HepG2 (cell line): ENCODE measurements around the gene DHX34. TPM values are rescaled to one million over a fixed set of nuclear protein-coding genes. Genes with fewer than 3 reads are reported as not detected.
A peak's percentile ranks its signal among the peaks of the same experiment; 100 is the strongest.

Experiments used
- BORCS8-MEF2B ChIP-seq: sonication (generic); formaldehyde crosslinking; IDR thresholded peaks from 2 replicates; pipeline ENCODE4 v1.8.0; 2022; ENCODE audit warnings: mild to moderate bottlenecking, missing genetic modification reagents
- CC2D1A ChIP-seq: sonication (generic); formaldehyde crosslinking; IDR thresholded peaks from 2 replicates; pipeline ENCODE4 v1.8.1; 2023; ENCODE audit warnings: mild to moderate bottlenecking, missing genetic modification reagents
- CENPT ChIP-seq: sonication (generic); formaldehyde crosslinking; IDR thresholded peaks from 2 replicates; pipeline ENCODE4 v1.8.0; 2022; ENCODE audit warnings: low read depth, mild to moderate bottlenecking, moderate library complexity, missing genetic modification reagents
- KLF16 ChIP-seq, 2 experiments: sonication (generic) in 1 of 2; formaldehyde crosslinking in 1 of 2; IDR thresholded peaks; 2 replicates each; pipeline versions ENCODE4 v1.6.1 to v1.8.0; 2016 to 2023; ENCODE audit warnings: missing genetic modification reagents in 2 of 2, missing compliant biosample characterization in 1 of 2
- PRMT3 ChIP-seq: sonication (generic); formaldehyde crosslinking; IDR thresholded peaks from 2 replicates; pipeline ENCODE4 v1.8.1; 2022; ENCODE audit warnings: low read depth, mild to moderate bottlenecking, moderate library complexity, missing genetic modification reagents, borderline replicate concordance
- TEAD2 ChIP-seq: sonication (generic); formaldehyde crosslinking; IDR thresholded peaks from 2 replicates; pipeline ENCODE4 v1.9.0; 2021; ENCODE audit warnings: missing genetic modification reagents
- ZNF33A ChIP-seq: sonication (generic); formaldehyde crosslinking; IDR thresholded peaks from 2 replicates; pipeline ENCODE4 v1.5.1; 2020; ENCODE audit warnings: missing genetic modification reagents, mild to moderate bottlenecking, moderate library complexity, borderline replicate concordance
- ZNF609 ChIP-seq: sonication (generic); formaldehyde crosslinking; IDR thresholded peaks from 2 replicates; pipeline ENCODE4 v1.4.0; 2020; ENCODE audit warnings: mild to moderate bottlenecking, missing genetic modification reagents, borderline replicate concordance
- ZNF775 ChIP-seq: sonication (generic); formaldehyde crosslinking; IDR thresholded peaks from 2 replicates; pipeline ENCODE4 v1.4.0; 2020; ENCODE audit warnings: missing genetic modification reagents, mild to moderate bottlenecking, moderate library complexity, borderline replicate concordance
- polyA plus RNA-seq, 8 experiments: library from polyadenylated mRNA; depleted of rRNA in 3 of 8; stranded (reverse) in 7 of 8; unstranded in 1 of 8; fragments of >200 nt; fragmentation: Illumina TruSeq in 4 of 8; extraction: Trizol in 4 of 8; gene quantifications; 2 replicates each; pipeline versions ENCODE4 v1.2.1 to v1.2.3, GENCODE V29; 2011 to 2016; ENCODE audit warnings: low read depth in 4 of 8, missing spikeins in 1 of 8, mixed read lengths in 1 of 8; ENCODE audit not compliant: insufficient read depth in 1 of 8
- total RNA-seq, 5 experiments: library from RNA; depleted of rRNA; stranded (reverse); fragments of >200 nt; fragmentation: Illumina TruSeq; extraction: Trizol; gene quantifications; 2 replicates each; pipeline ENCODE4 v1.2.3, GENCODE V29; 2016; ENCODE audit warnings: low read depth in 1 of 5
- TF ChIP-seq, protein P1 (sequence below): sonication (generic); formaldehyde crosslinking; conservative IDR thresholded peaks from 2 replicates; pipeline ENCODE4 v1.8.1; 2023; ENCODE audit warnings: missing genetic modification reagents
- TF ChIP-seq, protein P2 (sequence below): fragments of 450-650 bp; IDR thresholded peaks from 2 replicates; pipeline ENCODE4 v1.6.1; 2016
- TF ChIP-seq, protein P3 (sequence below): IDR thresholded peaks from 2 replicates; pipeline ENCODE4 v1.6.1; 2016; ENCODE audit warnings: low read depth, borderline replicate concordance
- TF ChIP-seq, protein P4 (sequence below): sonication (generic); formaldehyde crosslinking; IDR thresholded peaks from 2 replicates; pipeline ENCODE4 v1.4.0; 2020; ENCODE audit warnings: low read depth, missing genetic modification reagents

The DHX34 gene
- total and polyA plus RNA-seq, 2 of the 13 experiments (the other 11 are each of a cell fraction or from before 2014, with no cell fraction given) = 9.2 to 12.0 TPM

DNA sequence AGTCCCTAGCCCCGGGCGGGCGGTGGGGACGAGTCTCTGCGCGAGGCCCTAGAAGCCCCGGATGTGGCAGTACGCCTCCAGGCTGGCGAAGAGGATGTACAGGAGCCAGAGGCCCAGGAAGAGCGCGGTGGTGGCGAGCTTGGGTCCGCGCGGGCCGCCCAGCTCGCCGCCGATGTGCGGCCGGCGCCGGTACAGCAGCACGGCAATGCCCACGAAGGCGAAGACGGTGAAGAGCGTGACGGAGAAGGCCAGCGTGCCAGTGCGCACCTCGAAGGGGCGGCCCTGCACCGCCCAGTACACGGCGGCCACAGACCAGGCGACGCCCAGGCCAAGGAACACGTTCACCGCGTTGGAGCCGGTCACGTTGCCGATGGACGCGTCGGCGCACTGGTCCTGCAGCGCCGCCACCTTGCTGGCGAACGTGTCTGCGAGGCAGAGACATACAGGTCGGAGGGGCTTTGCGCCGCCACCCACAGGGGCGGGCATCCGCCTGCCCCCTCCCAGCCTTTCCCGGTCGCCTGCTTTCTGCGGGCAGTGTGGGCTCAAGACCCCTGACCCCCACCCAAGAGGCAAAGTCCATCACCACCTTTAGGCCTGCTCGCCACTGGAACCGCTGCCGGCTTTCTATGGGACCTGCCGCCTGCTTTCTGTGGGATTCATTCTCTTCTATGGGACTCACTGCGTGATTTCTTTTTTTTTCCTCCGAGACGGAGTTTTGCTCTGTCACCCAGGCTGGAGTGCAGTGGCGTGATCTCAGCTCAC, 81.1 kb downstream of the DHX34 start (continued):
- 0 out of 2 replicates have a peak, but pooled peaks have one; percentile 55 for TF ChIP-seq ZNF609 (CRISPR knock-in tag)
- TF ChIP-seq, protein P1, sequence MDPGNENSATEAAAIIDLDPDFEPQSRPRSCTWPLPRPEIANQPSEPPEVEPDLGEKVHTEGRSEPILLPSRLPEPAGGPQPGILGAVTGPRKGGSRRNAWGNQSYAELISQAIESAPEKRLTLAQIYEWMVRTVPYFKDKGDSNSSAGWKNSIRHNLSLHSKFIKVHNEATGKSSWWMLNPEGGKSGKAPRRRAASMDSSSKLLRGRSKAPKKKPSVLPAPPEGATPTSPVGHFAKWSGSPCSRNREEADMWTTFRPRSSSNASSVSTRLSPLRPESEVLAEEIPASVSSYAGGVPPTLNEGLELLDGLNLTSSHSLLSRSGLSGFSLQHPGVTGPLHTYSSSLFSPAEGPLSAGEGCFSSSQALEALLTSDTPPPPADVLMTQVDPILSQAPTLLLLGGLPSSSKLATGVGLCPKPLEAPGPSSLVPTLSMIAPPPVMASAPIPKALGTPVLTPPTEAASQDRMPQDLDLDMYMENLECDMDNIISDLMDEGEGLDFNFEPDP (CRISPR knock-in tag) = no peak
- no peak for TF ChIP-seq TEAD2
- TF ChIP-seq, protein P2, sequence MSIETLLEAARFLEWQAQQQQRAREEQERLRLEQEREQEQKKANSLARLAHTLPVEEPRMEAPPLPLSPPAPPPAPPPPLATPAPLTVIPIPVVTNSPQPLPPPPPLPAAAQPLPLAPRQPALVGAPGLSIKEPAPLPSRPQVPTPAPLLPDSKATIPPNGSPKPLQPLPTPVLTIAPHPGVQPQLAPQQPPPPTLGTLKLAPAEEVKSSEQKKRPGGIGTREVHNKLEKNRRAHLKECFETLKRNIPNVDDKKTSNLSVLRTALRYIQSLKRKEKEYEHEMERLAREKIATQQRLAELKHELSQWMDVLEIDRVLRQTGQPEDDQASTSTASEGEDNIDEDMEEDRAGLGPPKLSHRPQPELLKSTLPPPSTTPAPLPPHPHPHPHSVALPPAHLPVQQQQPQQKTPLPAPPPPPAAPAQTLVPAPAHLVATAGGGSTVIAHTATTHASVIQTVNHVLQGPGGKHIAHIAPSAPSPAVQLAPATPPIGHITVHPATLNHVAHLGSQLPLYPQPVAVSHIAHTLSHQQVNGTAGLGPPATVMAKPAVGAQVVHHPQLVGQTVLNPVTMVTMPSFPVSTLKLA = no peak
- TF ChIP-seq ZNF775 (CRISPR knock-in tag) = no peak
- TF ChIP-seq, protein P3, sequence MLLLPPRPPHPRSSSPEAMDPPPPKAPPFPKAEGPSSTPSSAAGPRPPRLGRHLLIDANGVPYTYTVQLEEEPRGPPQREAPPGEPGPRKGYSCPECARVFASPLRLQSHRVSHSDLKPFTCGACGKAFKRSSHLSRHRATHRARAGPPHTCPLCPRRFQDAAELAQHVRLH (CRISPR knock-in tag) = 0 out of 2 replicates have a peak, but pooled peaks have one; percentile 24
- TF ChIP-seq, protein P4, sequence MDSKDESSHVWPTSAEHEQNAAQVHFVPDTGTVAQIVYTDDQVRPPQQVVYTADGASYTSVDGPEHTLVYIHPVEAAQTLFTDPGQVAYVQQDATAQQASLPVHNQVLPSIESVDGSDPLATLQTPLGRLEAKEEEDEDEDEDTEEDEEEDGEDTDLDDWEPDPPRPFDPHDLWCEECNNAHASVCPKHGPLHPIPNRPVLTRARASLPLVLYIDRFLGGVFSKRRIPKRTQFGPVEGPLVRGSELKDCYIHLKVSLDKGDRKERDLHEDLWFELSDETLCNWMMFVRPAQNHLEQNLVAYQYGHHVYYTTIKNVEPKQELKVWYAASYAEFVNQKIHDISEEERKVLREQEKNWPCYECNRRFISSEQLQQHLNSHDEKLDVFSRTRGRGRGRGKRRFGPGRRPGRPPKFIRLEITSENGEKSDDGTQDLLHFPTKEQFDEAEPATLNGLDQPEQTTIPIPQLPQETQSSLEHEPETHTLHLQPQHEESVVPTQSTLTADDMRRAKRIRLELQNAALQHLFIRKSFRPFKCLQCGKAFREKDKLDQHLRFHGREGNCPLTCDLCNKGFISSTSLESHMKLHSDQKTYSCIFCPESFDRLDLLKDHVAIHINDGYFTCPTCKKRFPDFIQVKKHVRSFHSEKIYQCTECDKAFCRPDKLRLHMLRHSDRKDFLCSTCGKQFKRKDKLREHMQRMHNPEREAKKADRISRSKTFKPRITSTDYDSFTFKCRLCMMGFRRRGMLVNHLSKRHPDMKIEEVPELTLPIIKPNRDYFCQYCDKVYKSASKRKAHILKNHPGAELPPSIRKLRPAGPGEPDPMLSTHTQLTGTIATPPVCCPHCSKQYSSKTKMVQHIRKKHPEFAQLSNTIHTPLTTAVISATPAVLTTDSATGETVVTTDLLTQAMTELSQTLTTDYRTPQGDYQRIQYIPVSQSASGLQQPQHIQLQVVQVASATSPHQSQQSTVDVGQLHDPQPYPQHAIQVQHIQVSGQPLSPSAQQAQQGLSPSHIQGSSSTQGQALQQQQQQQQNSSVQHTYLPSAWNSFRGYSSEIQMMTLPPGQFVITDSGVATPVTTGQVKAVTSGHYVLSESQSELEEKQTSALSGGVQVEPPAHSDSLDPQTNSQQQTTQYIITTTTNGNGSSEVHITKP = 0 out of 2 replicates have a peak, but pooled peaks have one; percentile 27
- TF ChIP-seq ZNF33A (CRISPR knock-in tag) = no peak
- TF ChIP-seq BORCS8-MEF2B (CRISPR knock-in tag) = peak; percentile 69; the same call in 1 of the 2 replicates
- 0 out of 4 replicates have a peak, but pooled peaks of 1 of the 2 experiments have one; percentile 49 for TF ChIP-seq KLF16 (CRISPR knock-in tag; IDR thresholded peaks at IDR 0.05)
- TF ChIP-seq CC2D1A (CRISPR knock-in tag) = no peak
- 0 out of 2 replicates have a peak, but pooled peaks have one; percentile 48 for TF ChIP-seq PRMT3 (CRISPR knock-in tag)
- peak; percentile 87; the same call in 1 of the 2 replicates for TF ChIP-seq CENPT (CRISPR knock-in tag)
